Activated naive CD4-positive, alpha-beta T cell treated with anti-CD3 and anti-CD28 coated beads, Interleukin-2, amount 50 U/mL, for 24 hours (primary cell): ENCODE measurements around the gene MARCHF2.
A peak's percentile ranks its signal among the peaks of the same experiment; 100 is the strongest.
"Not testable (repeated sequence)": the region's sequence is repeated elsewhere in the genome, so short reads cannot be mapped to it uniquely, and the experiment has no call there.

ENCODE experiments used
- H3K27ac Mint-ChIP-seq: one replicate; pipeline ENCODE4 v1.8.0; 2021; ENCODE audit warnings: mild to moderate bottlenecking, mixed read lengths
- H3K27me3 Mint-ChIP-seq: one replicate; pipeline ENCODE4 v1.8.0; 2021; ENCODE audit warnings: mixed read lengths
- H3K36me3 Mint-ChIP-seq: one replicate; pipeline ENCODE4 v1.8.0; 2021; ENCODE audit warnings: mixed read lengths
- H3K4me1 Mint-ChIP-seq: one replicate; pipeline ENCODE4 v1.8.0; 2021; ENCODE audit warnings: mixed read lengths
- H3K4me3 Mint-ChIP-seq: one replicate; pipeline ENCODE4 v1.8.0; 2021; ENCODE audit warnings: mild to moderate bottlenecking, mixed read lengths
- H3K9me3 Mint-ChIP-seq: one replicate; pipeline ENCODE4 v1.8.0; 2021; ENCODE audit warnings: mixed read lengths

MARCHF2 gene

DNA sequence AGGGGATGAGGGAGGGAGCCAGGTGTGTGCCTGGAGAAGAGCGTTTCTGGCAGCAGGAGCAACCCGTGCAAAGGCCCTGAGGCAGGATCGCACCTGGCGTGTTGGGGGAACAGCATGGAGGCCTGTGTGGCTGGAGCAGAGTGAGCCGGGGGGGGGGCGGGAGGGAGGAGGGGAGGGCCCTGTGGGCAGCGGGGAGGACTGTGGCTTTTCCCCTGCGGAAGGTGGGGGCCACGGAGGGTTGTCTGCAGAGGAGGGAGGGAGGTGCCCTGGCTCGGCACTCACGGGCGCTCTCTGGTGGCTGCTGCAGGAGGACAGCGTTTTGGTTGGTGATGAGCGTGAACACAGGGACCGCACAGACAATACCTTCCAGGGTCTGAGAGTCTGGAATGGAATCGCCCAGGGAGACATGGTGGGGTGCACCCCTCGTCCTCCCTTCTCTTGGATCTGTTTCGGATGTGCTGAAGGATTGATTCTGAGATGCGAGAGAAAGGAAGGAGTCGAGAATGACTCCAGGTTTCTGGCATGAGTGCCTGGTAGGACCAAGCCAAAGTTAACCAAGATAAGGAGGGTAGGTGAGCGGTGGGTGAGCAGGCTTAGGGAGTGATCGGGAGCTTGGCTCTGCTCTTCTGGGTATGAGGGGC is 16.4 kb upstream of the MARCHF2 start:
- no peaks in the 10 kb centered on the region for H3K9me3 Mint-ChIP-seq
- peaks cover 31% of the 10 kb centered on the region for H3K4me1 Mint-ChIP-seq
- no peak overlapping the region for H3K4me3 Mint-ChIP-seq
- H3K27me3 Mint-ChIP-seq: no peaks in the 10 kb centered on the region
- peak overlapping the region; percentile 30 for H3K27ac Mint-ChIP-seq
- H3K36me3 Mint-ChIP-seq: no peaks in the 10 kb centered on the region

DNA sequence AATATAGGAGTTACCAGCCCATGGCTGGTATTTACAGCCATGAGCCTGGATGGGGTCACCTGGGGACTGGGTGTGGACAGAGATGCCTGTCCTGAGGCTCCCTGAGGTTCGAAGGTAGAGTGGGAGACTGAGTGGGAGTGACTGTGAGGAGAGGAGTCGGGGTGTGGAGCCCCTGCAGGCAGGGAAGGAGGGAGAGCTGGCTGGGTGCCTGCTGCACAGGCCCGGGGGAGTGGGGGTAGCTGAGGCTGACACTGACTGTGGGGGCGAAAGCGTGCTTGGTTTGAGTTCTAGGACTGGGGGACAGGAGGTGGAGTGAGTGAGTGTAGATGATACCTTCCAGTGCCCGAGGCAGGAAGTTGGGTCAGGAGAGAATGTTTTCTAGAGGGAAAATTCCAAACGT is 15.8 kb upstream of the MARCHF2 start:
- Mint-ChIP-seq H3K36me3 (no peaks in the 10 kb centered on the region), H3K4me3 (no peak overlapping the region), H3K27me3 (no peaks in the 10 kb centered on the region), H3K4me1 (peaks cover 25% of the 10 kb centered on the region), H3K9me3 (no peaks in the 10 kb centered on the region), H3K27ac (peak overlapping the region; percentile 30)

DNA sequence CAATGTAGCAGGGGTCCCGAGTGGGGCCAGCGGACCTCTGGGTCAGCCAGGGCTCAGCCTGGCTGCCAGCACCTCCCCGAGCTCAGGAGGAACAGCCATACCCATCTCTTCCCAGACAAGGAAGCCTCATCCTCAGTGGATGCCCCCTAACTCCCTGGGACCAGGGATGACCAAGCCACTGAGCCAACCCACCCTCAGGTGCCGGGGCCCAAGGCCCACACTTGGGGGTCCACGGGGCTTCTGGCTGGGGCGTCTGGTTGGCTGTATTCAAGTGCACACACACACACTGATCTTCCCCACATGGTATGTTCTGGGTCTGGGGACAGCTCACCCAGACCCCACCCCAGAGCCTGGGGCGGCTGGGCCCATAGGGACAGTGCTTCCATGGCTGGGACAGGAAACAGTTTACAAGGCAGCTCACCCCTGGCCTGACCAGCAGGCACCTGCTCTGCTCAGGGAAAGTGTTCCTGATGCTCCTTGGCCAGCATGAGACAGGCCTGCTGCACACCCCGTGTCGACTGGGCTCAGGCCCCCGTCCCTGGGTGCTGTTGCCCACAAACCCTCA is 15.3 kb upstream of the MARCHF2 start:
- Mint-ChIP-seq H3K27ac (no peak overlapping the region), H3K9me3 (no peaks in the 10 kb centered on the region), H3K4me3 (no peak overlapping the region), H3K27me3 (no peaks in the 10 kb centered on the region), H3K36me3 (no peaks in the 10 kb centered on the region), H3K4me1 (peaks cover 23% of the 10 kb centered on the region)

DNA sequence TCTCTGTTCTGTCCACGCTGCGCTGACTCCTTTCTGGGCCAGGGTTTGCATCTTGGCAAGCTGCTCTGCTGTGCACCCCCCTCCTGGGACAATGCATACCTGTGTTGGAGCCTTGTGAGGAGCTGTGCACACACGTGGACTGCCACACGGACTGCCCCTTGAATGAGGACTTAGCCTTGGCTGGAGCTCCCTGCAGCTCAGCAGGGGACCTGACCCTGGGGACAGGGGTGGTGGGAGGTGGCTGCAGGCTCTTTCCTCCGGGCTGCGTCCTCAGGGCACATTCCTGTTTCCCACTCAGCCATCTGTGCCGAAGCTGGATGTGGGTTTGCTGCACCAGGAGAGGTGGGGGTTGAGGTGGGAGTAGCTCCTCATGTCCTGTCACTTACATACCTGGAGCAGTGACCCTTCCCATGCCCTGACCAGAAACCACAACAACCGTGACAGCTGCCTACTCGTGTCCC is 14.8 kb upstream of the MARCHF2 start:
- Mint-ChIP-seq H3K4me3 (no peak overlapping the region), H3K27ac (no peak overlapping the region), H3K27me3 (no peaks in the 10 kb centered on the region), H3K4me1 (peaks cover 19% of the 10 kb centered on the region), H3K36me3 (no peaks in the 10 kb centered on the region), H3K9me3 (no peaks in the 10 kb centered on the region)

DNA sequence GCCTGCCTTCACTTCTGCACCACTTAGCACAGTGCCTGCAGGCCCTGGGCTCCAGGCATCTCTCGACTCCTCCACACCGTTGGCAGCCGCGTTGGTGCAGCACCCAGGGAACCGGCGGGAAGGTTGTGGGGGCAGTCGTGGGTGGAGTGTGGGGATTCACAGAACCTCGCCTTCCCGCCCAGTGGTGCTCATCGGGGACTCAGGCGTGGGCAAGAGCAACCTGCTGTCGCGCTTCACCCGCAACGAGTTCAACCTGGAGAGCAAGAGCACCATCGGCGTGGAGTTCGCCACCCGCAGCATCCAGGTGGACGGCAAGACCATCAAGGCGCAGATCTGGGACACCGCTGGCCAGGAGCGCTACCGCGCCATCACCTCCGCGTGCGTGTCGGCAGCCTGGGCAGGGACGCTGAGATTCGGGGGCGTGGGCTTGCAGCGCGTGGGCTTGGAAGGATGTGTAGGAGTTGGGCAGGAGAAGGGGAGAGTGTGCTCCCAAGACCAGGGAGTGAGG is 13.4 kb upstream of the MARCHF2 start:
- no peaks in the 10 kb centered on the region for H3K9me3 Mint-ChIP-seq
- H3K4me1 Mint-ChIP-seq: peaks cover 16% of the 10 kb centered on the region
- H3K4me3 Mint-ChIP-seq: no peak overlapping the region
- no peak overlapping the region for H3K27ac Mint-ChIP-seq
- H3K27me3 Mint-ChIP-seq: no peaks in the 10 kb centered on the region
- peaks cover 2% of the 10 kb centered on the region for H3K36me3 Mint-ChIP-seq

DNA sequence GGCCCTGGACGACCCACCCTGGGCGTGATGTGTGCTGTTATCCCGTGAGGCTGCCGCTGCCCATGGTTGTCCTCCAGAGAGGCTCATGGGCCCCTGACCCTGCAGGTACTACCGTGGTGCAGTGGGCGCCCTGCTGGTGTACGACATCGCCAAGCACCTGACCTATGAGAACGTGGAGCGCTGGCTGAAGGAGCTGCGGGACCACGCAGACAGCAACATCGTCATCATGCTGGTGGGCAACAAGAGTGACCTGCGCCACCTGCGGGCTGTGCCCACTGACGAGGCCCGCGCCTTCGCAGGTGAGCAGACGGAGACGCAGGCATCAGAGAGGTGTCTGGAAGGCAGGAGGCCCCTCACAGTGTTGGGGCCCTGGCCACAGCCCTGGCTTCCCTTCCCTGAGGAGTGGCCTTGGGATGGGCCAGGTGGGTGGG is 11.1 kb upstream of the MARCHF2 start:
- Mint-ChIP-seq H3K4me3 (no peak overlapping the region), H3K27me3 (no peaks in the 10 kb centered on the region), H3K27ac (no peak overlapping the region), H3K4me1 (peaks cover 5% of the 10 kb centered on the region), H3K36me3 (peaks cover 2% of the 10 kb centered on the region), H3K9me3 (no peaks in the 10 kb centered on the region)

DNA sequence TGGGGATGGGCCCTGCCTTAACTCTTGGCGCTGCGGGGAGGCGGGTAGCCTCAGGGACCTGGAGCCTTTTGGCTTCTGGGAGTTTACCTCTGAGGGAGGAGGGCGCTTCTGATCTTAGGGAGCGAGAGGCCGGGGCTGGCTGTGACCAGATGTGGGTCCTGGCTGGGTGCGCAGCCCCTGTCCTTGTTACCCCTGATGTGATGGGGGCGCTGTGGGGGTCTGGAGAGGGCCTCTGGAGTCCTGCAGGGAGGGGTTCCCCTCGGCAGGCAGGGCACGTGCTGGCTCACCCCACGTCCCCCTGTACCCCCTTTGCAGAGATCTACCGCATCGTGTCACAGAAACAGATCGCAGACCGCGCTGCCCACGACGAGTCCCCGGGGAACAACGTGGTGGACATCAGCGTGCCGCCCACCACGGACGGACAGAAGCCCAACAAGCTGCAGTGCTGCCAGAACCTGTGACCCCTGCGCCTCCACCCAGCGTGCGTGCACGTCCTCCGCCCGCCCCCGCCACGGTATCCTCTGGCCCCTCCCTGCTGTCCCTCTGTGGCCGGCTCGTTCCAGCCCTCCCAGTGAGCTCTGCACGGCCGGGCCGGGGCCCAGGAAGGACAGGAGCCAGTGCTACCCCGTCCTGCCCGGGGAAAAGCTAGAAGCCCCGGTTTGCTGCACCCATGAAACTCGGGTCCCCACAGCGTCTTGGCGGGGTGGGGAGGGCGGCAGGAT is 9.8 kb upstream of the MARCHF2 start:
- no peaks in the 10 kb centered on the region for H3K9me3 Mint-ChIP-seq
- no peaks in the 10 kb centered on the region for H3K27me3 Mint-ChIP-seq
- peaks cover 2% of the 10 kb centered on the region for H3K36me3 Mint-ChIP-seq
- no peak overlapping the region for H3K27ac Mint-ChIP-seq
- no peaks in the 10 kb centered on the region for H3K4me1 Mint-ChIP-seq
- no peak overlapping the region for H3K4me3 Mint-ChIP-seq

DNA sequence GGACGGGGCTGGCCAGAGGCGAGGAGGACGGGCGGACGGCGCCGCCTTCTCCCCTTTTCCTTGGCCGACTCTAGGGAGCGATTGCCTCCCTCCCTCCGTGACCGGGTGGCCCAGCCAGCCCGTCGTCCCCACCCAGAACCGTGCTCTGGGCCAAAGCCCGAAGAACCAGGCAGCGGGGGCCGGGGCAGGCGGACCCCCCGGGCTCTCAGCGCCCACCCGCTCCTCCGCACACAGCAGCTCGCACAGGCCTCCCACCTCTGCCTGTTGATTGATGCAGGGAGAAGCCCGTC is 9.3 kb upstream of the MARCHF2 start:
- H3K9me3 Mint-ChIP-seq: no peaks in the 10 kb centered on the region
- H3K27me3 Mint-ChIP-seq: no peaks in the 10 kb centered on the region
- H3K4me3 Mint-ChIP-seq: no peak overlapping the region
- H3K4me1 Mint-ChIP-seq: no peaks in the 10 kb centered on the region
- no peak overlapping the region for H3K27ac Mint-ChIP-seq
- peaks cover 2% of the 10 kb centered on the region for H3K36me3 Mint-ChIP-seq

DNA sequence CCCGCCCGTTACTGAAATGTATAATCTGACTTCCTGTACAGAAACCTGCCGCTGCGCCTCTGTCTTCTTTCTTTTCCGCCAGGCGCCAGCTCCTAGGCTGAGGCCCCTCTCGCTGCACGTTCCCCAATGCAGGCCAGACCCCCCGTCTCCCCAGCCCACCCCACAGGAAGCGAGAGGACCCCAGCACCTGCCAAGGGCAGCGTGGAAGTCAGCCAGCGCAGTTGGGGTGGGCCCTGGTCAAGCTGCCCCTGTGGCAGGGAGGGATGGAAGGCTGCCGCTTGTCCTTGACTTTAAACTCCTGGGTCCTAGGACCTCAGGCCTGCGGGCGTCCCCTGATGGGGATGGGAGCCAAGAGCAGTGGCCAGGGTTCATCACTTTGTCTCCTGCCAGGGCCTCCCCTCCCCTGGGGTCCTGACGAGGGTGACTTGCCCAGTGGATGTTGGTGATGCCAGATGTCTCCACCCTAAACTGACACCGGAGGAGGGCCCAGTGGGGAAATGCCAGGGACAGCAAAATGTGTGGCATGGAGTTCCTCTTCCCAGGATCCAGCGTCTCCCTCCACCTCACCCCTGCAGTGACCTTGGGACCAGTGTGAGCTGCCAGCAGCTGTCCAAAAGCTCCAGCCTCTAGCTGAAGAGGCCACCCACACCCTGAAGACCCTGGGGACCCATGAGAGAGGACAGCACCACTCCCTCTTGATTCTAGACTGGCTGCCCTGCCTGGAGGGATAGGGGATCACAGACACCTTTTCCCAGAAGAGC is 8.5 kb upstream of the MARCHF2 start:
- no peaks in the 10 kb centered on the region for H3K27me3 Mint-ChIP-seq
- peaks cover 2% of the 10 kb centered on the region for H3K36me3 Mint-ChIP-seq
- H3K9me3 Mint-ChIP-seq: no peaks in the 10 kb centered on the region
- H3K4me1 Mint-ChIP-seq: no peaks in the 10 kb centered on the region
- H3K4me3 Mint-ChIP-seq: no peak overlapping the region
- H3K27ac Mint-ChIP-seq: no peak overlapping the region

DNA sequence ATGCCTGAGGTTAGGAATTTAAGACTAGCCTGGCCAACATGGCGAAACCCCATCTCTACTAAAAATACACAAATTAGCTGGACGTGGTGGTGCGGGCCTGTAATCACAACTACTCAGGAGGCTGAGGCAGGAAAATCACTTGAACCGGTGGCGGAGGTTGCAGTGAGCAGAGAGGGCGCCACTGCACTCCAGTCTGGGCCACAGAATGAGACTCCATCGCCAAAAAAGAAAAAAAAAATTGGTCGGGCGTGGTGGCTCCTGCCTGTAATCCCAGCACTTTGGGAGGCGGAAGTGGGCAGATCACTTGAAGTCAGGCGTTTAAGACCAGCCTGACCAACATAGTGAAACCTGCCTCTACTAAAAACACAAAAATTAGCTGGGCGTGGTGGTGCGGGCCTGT is 2.4 kb upstream of the MARCHF2 start:
- H3K9me3 Mint-ChIP-seq, H3K36me3 Mint-ChIP-seq, H3K27ac Mint-ChIP-seq, H3K4me1 Mint-ChIP-seq, H3K27me3 Mint-ChIP-seq, H3K4me3 Mint-ChIP-seq: not testable (repeated sequence)

DNA sequence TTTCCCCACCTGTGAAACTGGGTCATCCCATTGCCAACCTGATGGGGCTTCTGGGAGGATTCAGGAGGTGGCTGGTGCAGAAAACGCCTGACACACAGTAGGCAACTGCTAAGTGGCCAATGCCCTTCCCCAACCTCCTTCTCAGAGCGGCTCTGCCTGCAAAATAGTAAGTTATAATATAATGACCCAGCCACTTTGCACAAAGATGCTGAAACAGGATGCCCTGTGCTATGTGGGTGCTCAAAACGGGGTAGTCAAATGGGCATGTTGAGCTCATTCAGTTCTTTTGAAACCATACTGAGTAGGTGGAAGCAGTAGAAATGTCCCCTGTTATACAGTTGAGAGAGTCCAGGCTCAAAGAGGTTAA is 507 bp downstream of the MARCHF2 start:
- H3K27me3 Mint-ChIP-seq: no peaks in the 10 kb centered on the region
- no peaks in the 10 kb centered on the region for H3K36me3 Mint-ChIP-seq
- H3K4me1 Mint-ChIP-seq: peaks cover 8% of the 10 kb centered on the region
- H3K27ac Mint-ChIP-seq: peak overlapping the region; percentile 59
- H3K4me3 Mint-ChIP-seq: peak overlapping the region; percentile 71
- no peaks in the 10 kb centered on the region for H3K9me3 Mint-ChIP-seq

DNA sequence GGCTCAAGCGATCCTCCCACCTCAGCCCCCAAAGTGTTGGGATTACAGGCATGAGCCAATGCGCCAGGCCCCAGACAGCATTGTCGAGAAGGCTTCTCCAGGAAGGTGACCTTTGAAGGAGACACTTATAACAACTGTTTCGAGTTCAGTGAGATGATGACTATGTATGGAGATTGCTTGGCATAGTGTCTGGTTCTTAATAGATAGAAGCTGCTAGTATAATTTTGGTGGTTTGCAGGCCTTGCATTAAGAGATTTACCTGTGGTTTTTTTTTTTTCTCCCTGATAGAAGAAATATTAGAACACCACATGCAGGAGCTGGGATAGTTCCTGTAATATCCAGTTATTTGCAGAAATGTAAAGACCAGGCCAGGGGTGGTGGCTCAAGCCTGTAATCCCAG is 3.7 kb downstream of the MARCHF2 start:
- no peaks in the 10 kb centered on the region for H3K27me3 Mint-ChIP-seq
- H3K27ac Mint-ChIP-seq: no peak overlapping the region
- no peak overlapping the region for H3K4me3 Mint-ChIP-seq
- H3K36me3 Mint-ChIP-seq: no peaks in the 10 kb centered on the region
- peaks cover 5% of the 10 kb centered on the region for H3K4me1 Mint-ChIP-seq
- H3K9me3 Mint-ChIP-seq: no peaks in the 10 kb centered on the region

DNA sequence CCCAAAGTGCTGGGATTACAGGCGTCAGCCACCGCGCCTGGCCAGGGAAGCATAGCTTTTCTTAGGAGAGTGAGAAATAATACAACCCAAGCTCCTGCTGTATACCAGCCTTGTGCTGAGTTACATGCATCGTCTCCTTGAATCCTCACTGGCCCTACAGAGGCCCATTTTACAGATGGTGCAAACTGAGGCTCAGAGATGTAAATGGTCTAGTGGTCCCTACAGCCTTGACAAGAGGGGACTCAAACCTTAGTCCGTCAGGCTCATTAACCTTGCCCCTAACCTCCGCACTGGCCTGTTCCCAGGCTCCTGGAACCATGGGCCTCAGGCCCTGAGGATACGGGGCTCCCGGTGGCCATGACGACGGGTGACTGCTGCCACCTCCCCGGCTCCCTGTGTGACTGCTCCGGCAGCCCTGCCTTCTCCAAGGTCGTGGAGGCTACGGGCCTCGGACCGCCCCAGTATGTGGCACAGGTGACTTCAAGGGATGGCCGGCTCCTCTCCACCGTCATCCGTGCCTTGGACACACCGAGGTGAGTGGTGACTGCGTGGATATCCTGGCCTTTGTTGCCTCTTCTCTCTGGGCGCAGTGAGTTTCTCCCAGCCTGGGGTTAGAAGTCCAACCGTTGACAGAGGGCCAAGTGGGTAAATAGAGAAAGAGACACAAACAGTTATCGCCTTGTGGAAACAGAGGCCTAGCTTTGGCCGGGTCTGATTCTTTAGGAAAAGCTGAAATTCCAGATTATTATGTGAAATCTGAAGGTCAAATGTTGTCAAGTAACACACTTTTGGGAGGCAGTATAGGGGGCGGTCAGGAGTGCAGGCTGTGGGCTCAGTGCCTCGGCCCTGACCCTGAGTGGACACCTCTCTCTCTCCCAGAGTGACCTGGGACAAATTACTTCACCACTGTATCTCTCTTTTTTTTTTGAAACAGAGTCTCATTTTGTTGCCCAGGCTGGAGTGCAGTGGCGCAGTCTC is 8.7 kb downstream of the MARCHF2 start:
- Mint-ChIP-seq H3K4me1 (no peaks in the 10 kb centered on the region), H3K27me3 (no peaks in the 10 kb centered on the region), H3K9me3 (no peaks in the 10 kb centered on the region), H3K4me3 (no peak overlapping the region), H3K36me3 (no peaks in the 10 kb centered on the region), H3K27ac (no peak overlapping the region)

DNA sequence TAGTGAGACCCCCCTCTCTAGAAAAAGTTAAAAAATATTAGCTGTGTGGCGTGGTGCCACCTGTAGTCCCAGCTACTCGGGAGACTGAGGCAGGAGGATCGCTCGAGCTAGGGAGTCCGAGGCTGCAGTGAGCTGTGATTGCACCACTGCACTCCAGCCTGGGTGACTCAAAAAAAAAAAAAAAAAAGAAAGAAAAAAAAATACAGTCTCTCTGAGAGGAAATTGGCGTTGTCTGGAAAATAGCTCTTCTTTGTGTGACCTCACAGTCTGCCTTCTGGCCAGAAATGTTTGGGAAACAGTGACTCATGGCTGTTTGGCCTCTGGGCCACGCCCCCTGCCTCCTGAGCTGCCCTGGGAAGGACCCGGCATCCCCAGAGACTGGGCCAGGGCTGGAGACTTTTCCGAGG is 10.7 kb downstream of the MARCHF2 start:
- H3K27me3 Mint-ChIP-seq: no peaks in the 10 kb centered on the region
- H3K27ac Mint-ChIP-seq: no peak overlapping the region
- H3K36me3 Mint-ChIP-seq: no peaks in the 10 kb centered on the region
- no peaks in the 10 kb centered on the region for H3K9me3 Mint-ChIP-seq
- H3K4me3 Mint-ChIP-seq: no peak overlapping the region
- no peaks in the 10 kb centered on the region for H3K4me1 Mint-ChIP-seq

DNA sequence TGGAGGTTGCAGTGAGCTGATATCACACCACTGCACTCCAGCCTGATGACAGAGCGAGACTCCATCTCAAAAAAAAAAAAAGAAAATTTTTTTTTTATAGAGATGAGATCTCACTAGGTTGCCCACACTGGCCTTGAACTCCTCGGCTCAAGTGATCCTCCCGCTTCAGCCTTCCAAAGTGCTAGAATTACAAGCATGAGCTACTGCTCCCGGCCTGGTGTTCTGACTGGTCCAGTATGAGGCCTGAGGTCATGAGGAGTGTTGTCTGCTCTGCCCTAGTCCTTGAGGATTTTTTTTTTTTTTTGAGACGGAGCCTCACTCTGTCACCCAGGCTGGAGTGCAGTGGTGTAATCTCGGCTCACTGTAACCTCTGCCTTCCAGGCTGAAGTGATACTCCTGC is 12.2 kb downstream of the MARCHF2 start:
- not testable (repeated sequence) for H3K9me3 Mint-ChIP-seq, H3K27ac Mint-ChIP-seq, H3K36me3 Mint-ChIP-seq, H3K4me3 Mint-ChIP-seq, H3K27me3 Mint-ChIP-seq, H3K4me1 Mint-ChIP-seq
